GM10847 (cell line): ENCODE results near the gene POFUT1.

Experiments
- POLR2A ChIP-seq: IDR thresholded peaks from 2 replicates; pipeline ENCODE4 v1.6.1; 2011; ENCODE audit not compliant: insufficient read length; ENCODE audit errors: extremely low read depth

The POFUT1 gene

DNA sequence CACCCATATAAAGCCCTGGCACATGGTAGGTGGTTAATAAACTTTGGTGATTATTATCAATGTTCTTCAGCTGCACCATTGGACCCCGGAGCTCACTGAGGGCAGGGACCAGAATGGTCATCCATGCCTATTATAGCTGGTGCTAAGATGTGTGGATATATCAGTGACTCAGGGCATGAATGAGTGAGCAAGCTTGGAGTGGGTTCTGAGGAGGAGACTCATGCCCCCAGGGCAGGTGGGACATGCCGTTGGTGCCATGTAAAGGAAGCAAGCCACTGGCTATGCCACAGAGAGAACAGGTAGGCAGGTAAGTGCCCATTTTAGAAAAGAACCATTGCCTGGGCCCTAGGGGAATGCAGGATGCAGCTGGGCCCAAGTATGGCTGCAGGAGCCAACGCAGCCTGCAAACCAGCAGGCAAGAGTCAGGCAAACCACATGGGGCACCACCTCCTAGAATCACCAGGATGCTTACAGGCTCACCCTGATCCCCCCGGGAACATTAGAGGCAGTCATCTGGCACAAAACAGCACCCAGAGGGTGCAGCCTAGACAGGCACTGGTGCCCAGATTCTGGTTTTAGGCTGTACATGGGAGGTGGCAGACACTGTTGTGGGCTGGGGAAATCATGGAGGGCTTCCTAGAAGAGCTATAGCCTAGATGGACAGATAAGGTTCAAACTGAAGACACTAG, 23.6 kb upstream of the POFUT1 start:
- no peak for TF ChIP-seq POLR2A

DNA sequence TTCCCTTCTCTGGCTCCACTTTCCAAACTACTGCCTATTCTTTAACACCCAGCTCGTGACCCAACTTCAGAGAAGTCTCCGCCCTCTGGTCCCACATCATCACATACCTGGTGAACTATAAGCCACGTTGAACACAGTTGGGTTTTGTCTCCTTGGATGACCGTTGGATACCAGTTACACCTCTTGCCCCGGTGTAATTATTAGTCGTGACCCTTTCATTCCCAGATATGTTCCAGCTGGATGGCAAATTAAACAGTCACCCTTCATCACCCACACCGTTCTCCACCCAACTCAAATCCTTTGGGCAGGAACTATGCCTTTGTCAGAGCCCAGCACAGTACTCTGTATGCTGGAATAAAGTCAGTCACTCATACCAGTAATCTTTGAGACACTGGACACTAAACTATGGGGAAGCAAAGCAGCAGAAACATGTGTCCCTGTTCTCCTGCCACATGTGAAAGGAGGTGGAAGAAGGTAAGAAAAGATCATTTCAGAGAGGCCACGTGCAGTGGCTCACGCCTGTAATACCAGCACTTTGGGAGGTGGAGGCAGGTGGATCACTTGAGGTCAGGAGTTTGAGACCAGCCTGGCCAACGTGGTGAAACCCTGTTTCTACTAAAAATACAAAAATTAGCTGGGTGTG, 22.6 kb upstream of the POFUT1 start:
- no peak for TF ChIP-seq POLR2A

- TF ChIP-seq POLR2A = no peak
Observed at GRCh38 chr20:32186506-32186905, 21.2 kb upstream of the POFUT1 start.

DNA sequence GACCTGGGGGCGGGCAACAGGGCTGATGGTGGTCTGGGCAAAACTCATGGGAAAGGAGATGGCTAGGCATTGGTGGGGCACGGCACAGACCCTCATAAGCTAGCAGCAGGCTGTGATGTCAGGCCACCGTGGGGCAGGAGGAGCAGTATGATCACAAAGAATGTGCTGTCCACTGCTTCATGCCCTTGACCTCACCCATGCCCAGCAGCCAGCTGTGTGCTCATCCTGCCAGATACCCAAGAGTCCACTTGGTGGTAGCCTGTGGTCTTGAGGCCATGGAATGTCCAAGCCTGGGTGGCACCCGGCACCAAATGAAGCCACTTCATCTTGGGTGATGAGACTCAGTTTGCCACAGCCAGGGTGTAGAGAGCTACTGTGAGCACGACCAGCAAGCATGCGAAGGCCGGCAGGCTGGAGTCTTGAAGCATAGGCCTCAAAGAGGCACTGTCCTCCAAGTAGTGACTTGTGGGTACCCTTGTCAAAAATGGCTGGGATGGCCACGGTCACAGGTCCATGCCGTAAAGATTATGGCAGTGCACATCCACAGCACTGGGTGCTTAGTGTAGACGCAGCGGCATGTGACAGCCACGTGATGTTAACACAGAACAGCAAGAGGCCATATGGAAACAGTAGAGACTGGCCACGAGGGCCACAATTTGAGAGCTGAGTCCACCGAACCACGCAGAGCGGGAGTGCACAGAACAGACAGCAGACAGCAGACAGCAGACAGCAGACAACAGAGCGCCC, 19.1 kb upstream of the POFUT1 start:
- TF ChIP-seq POLR2A = no peak

GRCh38 chr20:32189123-32189410, 18.6 kb upstream of the POFUT1 start:
- no peak for TF ChIP-seq POLR2A

DNA sequence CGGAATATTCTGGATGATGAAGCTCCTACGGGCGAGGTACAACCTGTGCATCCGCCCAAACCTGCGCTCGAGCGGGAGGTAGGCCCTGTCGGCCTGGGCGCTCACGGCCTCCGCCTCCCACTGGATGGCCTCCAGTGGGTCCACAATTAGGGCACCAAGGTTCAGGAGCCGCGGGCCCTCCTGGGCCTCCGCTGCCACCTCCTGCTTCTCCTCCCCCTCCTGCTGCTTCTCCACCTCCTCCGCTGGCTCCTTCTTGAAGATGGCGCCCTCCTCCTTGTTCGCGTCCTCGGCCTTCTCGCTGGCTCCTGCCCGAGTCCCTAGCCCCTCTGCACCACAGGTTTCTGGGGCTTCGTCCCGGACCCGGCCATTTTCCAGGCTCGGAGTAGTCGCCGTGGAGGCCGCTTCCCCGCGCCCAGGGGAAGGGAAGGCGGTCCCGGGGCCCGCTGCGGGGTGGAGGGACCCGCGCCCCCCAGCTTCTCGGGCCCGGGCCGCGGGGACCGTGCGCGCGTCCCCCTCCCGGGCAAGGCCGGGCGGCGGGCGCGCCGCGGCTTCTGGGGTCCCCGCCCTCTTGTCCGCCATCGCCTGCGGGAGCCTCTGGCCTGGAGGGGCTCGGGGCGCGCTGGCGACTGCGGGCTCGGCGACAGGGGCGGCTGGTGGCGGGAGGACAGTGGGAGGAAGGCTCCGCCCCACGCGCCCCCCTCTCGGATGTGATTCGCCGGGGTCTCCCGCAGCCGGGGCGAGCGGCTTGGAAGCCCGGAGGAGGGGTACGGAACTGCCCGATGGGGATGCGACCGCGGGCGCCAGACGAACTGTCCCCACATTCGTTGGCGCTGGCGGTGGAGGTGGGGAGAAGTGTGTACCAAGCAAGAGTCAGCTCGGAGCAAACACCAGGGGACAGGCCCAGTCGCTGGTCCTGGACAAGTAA, 17.7 kb upstream of the POFUT1 start:
- TF ChIP-seq POLR2A = no peak

DNA sequence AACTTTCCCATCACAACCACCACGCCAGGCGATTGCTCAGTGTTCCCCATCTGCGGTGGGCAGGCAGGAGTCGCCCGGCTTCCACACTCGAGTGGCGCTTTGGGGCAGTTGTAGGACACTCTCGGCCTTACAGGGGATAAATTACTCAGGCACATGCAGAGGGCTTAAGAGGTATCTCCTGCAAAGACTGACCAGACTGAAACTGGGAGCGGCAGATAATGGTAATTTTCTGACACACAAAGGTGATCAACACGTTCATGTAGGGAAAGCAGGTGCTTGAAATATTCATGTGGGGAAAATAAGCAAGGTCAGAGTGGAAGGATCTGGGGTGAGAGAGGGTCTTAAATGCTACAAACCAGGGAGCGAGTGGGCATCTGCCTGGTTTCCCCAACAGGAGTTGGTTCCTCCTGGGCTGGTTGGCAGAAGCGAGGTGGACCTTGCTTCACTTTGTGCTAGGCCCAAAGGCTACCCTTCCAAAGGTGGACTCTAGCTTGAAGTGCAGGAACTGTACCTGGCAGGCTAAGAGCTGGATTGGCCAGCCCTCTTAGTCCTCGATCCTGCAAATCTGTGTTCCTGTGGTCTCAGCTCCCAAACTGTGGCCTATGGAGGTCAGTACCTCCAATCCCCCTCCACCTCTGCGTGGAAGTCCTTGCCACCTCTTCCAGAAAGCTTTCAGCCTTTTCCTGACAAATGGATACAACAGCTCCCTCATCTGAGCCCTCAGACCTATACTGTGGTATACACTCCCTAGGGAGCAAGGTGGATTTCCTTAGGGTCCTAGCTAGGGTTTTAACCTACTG, 16.9 kb upstream of the POFUT1 start:
- TF ChIP-seq POLR2A = no peak

GRCh38 chr20:32191422-32191821, 16.3 kb upstream of the POFUT1 start:
- TF ChIP-seq POLR2A = no peak

DNA sequence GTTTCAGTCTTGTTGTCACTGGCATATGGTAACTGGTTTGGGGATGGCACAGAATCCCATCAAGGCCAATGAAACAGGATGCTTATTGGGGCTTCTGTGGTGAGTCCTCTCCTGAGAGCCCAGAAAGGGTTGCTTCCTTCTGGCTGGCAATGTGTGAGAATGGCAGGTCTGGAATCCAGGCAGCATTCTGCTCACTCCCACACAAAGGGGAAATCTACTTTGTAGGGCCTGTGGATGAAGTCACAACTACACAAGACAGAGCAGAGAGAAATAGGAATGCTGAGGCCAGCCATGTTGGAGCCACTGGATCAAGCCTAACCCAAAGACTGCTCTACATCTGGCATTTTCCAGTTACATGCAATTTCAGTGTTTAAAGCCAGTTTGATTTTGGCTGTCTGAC, 15.8 kb upstream of the POFUT1 start:
- no peak for TF ChIP-seq POLR2A

DNA sequence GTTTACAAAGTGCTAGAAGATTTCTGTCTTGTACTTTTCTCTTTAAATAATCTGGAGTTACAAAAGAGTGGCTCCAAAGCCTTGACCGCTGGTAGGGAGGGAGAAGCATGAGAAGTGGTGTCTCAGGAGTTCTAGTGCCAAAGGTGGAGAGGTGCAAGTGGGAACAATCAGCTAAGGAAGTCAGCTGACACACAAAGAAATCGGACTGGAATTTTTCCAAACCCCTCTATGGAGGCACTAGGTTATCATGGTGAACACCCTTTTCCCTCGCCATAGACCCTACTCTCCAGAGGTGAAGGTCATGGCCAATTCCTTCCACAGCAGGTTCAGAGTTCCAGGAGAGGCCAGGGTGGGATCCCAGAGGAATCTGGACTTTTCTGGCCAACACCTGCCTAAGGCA, 15.0 kb upstream of the POFUT1 start:
- TF ChIP-seq POLR2A = no peak

DNA sequence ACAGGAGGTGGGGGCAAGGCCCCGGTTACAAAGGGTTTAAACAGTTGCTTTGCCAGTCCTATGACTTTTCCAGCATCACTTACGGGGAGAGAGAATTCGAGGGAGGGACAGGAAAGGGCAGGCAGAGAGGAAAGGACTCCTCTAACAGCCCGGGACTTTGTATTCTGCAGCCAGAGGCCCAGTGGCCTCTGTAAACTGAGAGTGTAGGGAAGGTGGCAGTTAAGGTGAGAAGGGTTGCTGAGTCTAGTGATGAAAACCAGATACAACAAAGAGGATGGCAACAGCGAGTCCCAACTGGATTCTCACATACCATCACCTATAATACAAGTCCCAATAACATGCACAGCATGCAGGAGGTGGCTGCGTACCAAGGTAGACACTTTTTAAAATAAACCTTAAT, 13.7 kb upstream of the POFUT1 start:
- no peak for TF ChIP-seq POLR2A

- no peak for TF ChIP-seq POLR2A
Observed at GRCh38 chr20:32195581-32195980, 12.1 kb upstream of the POFUT1 start.

- no peak for TF ChIP-seq POLR2A
Observed at GRCh38 chr20:32199006-32199405, 8.7 kb upstream of the POFUT1 start.

DNA sequence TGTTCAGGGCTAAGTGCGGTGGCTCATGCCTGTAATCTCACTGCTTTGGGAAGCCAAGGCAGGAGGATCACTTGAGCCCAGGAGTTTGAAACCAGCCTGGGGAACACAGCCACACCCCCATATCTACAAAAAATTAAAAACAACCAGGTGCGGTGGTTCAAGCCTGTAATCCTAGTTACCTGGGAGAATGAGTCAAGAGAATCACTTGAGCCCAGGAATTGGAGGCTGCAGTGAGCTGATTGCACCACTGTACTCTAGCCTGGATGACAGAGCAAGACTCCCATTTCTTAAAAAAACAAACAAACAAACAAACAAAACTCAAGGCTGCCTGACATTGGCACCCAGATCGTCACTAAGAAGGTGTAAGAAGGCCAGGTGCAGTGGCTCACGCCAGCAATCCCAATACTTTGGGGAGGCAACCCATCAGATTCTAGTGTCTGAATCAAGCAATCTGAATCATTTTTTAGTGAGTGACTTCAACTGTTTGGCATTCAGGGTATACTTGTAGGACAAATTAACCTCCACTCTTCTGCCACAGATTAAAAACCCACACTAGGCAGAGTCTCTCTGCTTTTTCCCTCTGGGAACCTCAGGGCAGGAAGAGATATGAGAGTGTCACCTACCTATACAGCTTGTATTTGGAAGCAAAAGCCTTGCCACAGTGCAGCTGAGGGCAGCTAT, 6.2 kb upstream of the POFUT1 start:
- no peak for TF ChIP-seq POLR2A
